ENCODE results near the gene PLA2G1B. TPM values are rescaled to one million over a fixed set of nuclear protein-coding genes. Genes with fewer than 3 reads are reported as not detected.
A peak's percentile ranks its signal among the peaks of the same experiment; 100 is the strongest.

PLA2G1B gene
- total and polyA plus RNA-seq, 2 of the 13 experiments (the other 11 are each of a cell fraction or from before 2014, with no cell fraction given): 0.33 to 1.4 TPM

- no peak for TF ChIP-seq ZNF414 (CRISPR knock-in tag; IDR thresholded peaks at IDR 0.05)
- TF ChIP-seq RCOR2 (CRISPR knock-in tag; IDR thresholded peaks at IDR 0.05): no peak; the same call in 1 of the 2 replicates
- no peak for TF ChIP-seq MYC (CRISPR knock-in tag; IDR thresholded peaks at IDR 0.05; ENCODE audit: borderline replicate concordance)
- no peak for TF ChIP-seq KLF13 (CRISPR knock-in tag; IDR thresholded peaks at IDR 0.05)
- no peak for TF ChIP-seq EZH2 (conservative IDR thresholded peaks at IDR 0.05; ENCODE audit: low read depth, low read length)
- TF ChIP-seq ZNF280B (CRISPR knock-in tag; IDR thresholded peaks at IDR 0.05; ENCODE audit: borderline replicate concordance): no peak
- no peak for TF ChIP-seq DDIT3 (CRISPR knock-in tag; IDR thresholded peaks at IDR 0.05)
- TF ChIP-seq SRSF4 (IDR thresholded peaks at IDR 0.05; ENCODE audit: low read depth, low read length, poor library complexity, severe bottlenecking): no peak
- TF ChIP-seq NFYB (CRISPR knock-in tag; IDR thresholded peaks at IDR 0.05): no peak
- no peak for TF ChIP-seq NR1H2 (CRISPR knock-in tag; IDR thresholded peaks at IDR 0.05; ENCODE audit: borderline replicate concordance, low read depth)
- TF ChIP-seq ZFP91 (CRISPR knock-in tag; IDR thresholded peaks at IDR 0.05; ENCODE audit: borderline replicate concordance): no peak
- TF ChIP-seq HNRNPK (IDR thresholded peaks at IDR 0.05; ENCODE audit: low read depth, low read length, poor library complexity, severe bottlenecking): no peak
- TF ChIP-seq BORCS8-MEF2B (CRISPR knock-in tag; IDR thresholded peaks at IDR 0.05): 0 out of 2 replicates have a peak, but pooled peaks have one; percentile 59
- TF ChIP-seq ZZZ3 (CRISPR knock-in tag; IDR thresholded peaks at IDR 0.05; ENCODE audit: borderline replicate concordance): no peak
- TF ChIP-seq TSC22D2 (CRISPR knock-in tag; IDR thresholded peaks at IDR 0.05; ENCODE audit: borderline replicate concordance): no peak
- peak; percentile 95 for TF ChIP-seq ZNF614 (CRISPR knock-in tag; IDR thresholded peaks at IDR 0.05; ENCODE audit: borderline replicate concordance)
- TF ChIP-seq KLF16 (CRISPR knock-in tag; IDR thresholded peaks at IDR 0.05): peak in 1 of 2 experiments; percentile 88; a peak in 2 of 4 replicates
- TF ChIP-seq IKZF4 (CRISPR knock-in tag; IDR thresholded peaks at IDR 0.05; ENCODE audit: borderline replicate concordance, low read depth, not compliant biosample characterization): no peak
- peak; percentile 38; the same call in 1 of the 2 replicates for TF ChIP-seq SAFB2 (CRISPR knock-in tag; IDR thresholded peaks at IDR 0.05; ENCODE audit: borderline replicate concordance, low read depth)
- TF ChIP-seq ZFP36L1 (CRISPR knock-in tag; IDR thresholded peaks at IDR 0.05): no peak
- TF ChIP-seq PHF20 (CRISPR knock-in tag; IDR thresholded peaks at IDR 0.05): no peak
- TF ChIP-seq ZNF878 (CRISPR knock-in tag; IDR thresholded peaks at IDR 0.05): peak; percentile 91
- no peak for TF ChIP-seq ZNF704 (CRISPR knock-in tag; IDR thresholded peaks at IDR 0.05; ENCODE audit: borderline replicate concordance)
These were observed 34.7 kb downstream of the PLA2G1B start, which contains the start of gene RNU4-1 (continued) for GRCh38 chr12:120292661-120293531.
